ENCODE data around the gene ACTR1B.
"Not testable (repeated sequence)": the region's sequence is repeated elsewhere in the genome, so short reads cannot be mapped to it uniquely, and the experiment has no call there.

Gene ACTR1B

GRCh38 chr2:97673915-97674283, 10.1 kb upstream of the ACTR1B start:
- peaks cover 9% of the 10 kb centered on the region for H3K4me1 ChIP-seq (ENCODE audit: insufficient read depth, low read length, severe bottlenecking)
- no peaks in the 10 kb centered on the region for H3K36me3 ChIP-seq (ENCODE audit: insufficient read depth, low read length)
- no peaks in the 10 kb centered on the region for H3K9me2 ChIP-seq (ENCODE audit: low read depth, low read length)
- no peaks in the 10 kb centered on the region for H4K20me1 ChIP-seq (ENCODE audit: insufficient read depth, low read length)
- H3K4me3 ChIP-seq (ENCODE audit: low read depth, low read length, poor library complexity, severe bottlenecking) = no peak overlapping the region
- H2AFZ ChIP-seq (ENCODE audit: low read length) = no peak overlapping the region
- no peaks in the 10 kb centered on the region for H3K27me3 ChIP-seq (ENCODE audit: insufficient read depth, low read length)
- H3K9me3 ChIP-seq (ENCODE audit: low read length) = no peaks in the 10 kb centered on the region
- no peak for TF ChIP-seq EZH2 (IDR thresholded peaks at IDR 0.05; ENCODE audit: borderline replicate concordance, low read length)
- TF ChIP-seq CTCF (IDR thresholded peaks at IDR 0.05; ENCODE audit: low read length) = no peak
- no peak overlapping the region for H3K4me2 ChIP-seq (ENCODE audit: low read length)
- no peaks in the 10 kb centered on the region for H3F3A ChIP-seq (ENCODE audit: insufficient read depth, low read length)
- no peak overlapping the region for H3K9ac ChIP-seq (ENCODE audit: low read length)
- H3K27ac ChIP-seq (ENCODE audit: low read depth, low read length, poor library complexity, severe bottlenecking) = no peak overlapping the region
- H3K79me2 ChIP-seq (ENCODE audit: insufficient read depth, low read length) = no peaks in the 10 kb centered on the region

GRCh38 chr2:97673182-97673914, 9.5 kb upstream of the ACTR1B start:
- H4K20me1 ChIP-seq (ENCODE audit: insufficient read depth, low read length) = no peaks in the 10 kb centered on the region
- H3K9ac ChIP-seq (ENCODE audit: low read length) = no peak overlapping the region
- no peak overlapping the region for H3K4me3 ChIP-seq (ENCODE audit: low read depth, low read length, poor library complexity, severe bottlenecking)
- no peaks in the 10 kb centered on the region for H3K9me2 ChIP-seq (ENCODE audit: low read depth, low read length)
- no peak overlapping the region for H3K4me2 ChIP-seq (ENCODE audit: low read length)
- no peaks in the 10 kb centered on the region for H3K79me2 ChIP-seq (ENCODE audit: insufficient read depth, low read length)
- H3K27ac ChIP-seq (ENCODE audit: low read depth, low read length, poor library complexity, severe bottlenecking) = no peak overlapping the region
- H3K9me3 ChIP-seq (ENCODE audit: low read length) = no peaks in the 10 kb centered on the region
- no peaks in the 10 kb centered on the region for H3F3A ChIP-seq (ENCODE audit: insufficient read depth, low read length)
- peaks cover 9% of the 10 kb centered on the region for H3K4me1 ChIP-seq (ENCODE audit: insufficient read depth, low read length, severe bottlenecking)
- no peak overlapping the region for H2AFZ ChIP-seq (ENCODE audit: low read length)
- H3K27me3 ChIP-seq (ENCODE audit: insufficient read depth, low read length) = no peaks in the 10 kb centered on the region
- no peaks in the 10 kb centered on the region for H3K36me3 ChIP-seq (ENCODE audit: insufficient read depth, low read length)
- TF ChIP-seq CTCF (IDR thresholded peaks at IDR 0.05; ENCODE audit: low read length) = no peak
- TF ChIP-seq EZH2 (IDR thresholded peaks at IDR 0.05; ENCODE audit: borderline replicate concordance, low read length) = no peak

GRCh38 chr2:97672606-97673140, 8.8 kb upstream of the ACTR1B start:
- H3F3A ChIP-seq (ENCODE audit: insufficient read depth, low read length); H3K79me2 ChIP-seq (ENCODE audit: insufficient read depth, low read length); H3K36me3 ChIP-seq (ENCODE audit: insufficient read depth, low read length); H3K9ac ChIP-seq (ENCODE audit: low read length); H3K27ac ChIP-seq (ENCODE audit: low read depth, low read length, poor library complexity, severe bottlenecking); H3K4me2 ChIP-seq (ENCODE audit: low read length); H2AFZ ChIP-seq (ENCODE audit: low read length); H3K27me3 ChIP-seq (ENCODE audit: insufficient read depth, low read length); H4K20me1 ChIP-seq (ENCODE audit: insufficient read depth, low read length); H3K9me2 ChIP-seq (ENCODE audit: low read depth, low read length); H3K9me3 ChIP-seq (ENCODE audit: low read length); H3K4me1 ChIP-seq (ENCODE audit: insufficient read depth, low read length, severe bottlenecking); H3K4me3 ChIP-seq (ENCODE audit: low read depth, low read length, poor library complexity, severe bottlenecking): not testable (repeated sequence)

- no peak overlapping the region for H3K27ac ChIP-seq (ENCODE audit: low read depth, low read length, poor library complexity, severe bottlenecking)
- H3K4me3 ChIP-seq (ENCODE audit: low read depth, low read length, poor library complexity, severe bottlenecking) = no peak overlapping the region
- H3K9me3 ChIP-seq (ENCODE audit: low read length) = no peaks in the 10 kb centered on the region
- no peaks in the 10 kb centered on the region for H3K79me2 ChIP-seq (ENCODE audit: insufficient read depth, low read length)
- no peak overlapping the region for H3K4me2 ChIP-seq (ENCODE audit: low read length)
- H3K9ac ChIP-seq (ENCODE audit: low read length) = no peak overlapping the region
- peaks cover 9% of the 10 kb centered on the region for H3K4me1 ChIP-seq (ENCODE audit: insufficient read depth, low read length, severe bottlenecking)
- no peaks in the 10 kb centered on the region for H3K27me3 ChIP-seq (ENCODE audit: insufficient read depth, low read length)
- no peaks in the 10 kb centered on the region for H3K9me2 ChIP-seq (ENCODE audit: low read depth, low read length)
- no peaks in the 10 kb centered on the region for H3F3A ChIP-seq (ENCODE audit: insufficient read depth, low read length)
- no peak overlapping the region for H2AFZ ChIP-seq (ENCODE audit: low read length)
- TF ChIP-seq EZH2 (IDR thresholded peaks at IDR 0.05; ENCODE audit: borderline replicate concordance, low read length) = no peak
- H4K20me1 ChIP-seq (ENCODE audit: insufficient read depth, low read length) = no peaks in the 10 kb centered on the region
- H3K36me3 ChIP-seq (ENCODE audit: insufficient read depth, low read length) = no peaks in the 10 kb centered on the region
Measured at GRCh38 chr2:97671526-97671925, 7.7 kb upstream of the ACTR1B start.
